Neural cell (in vitro differentiated cells): Measurements from ENCODE around the gene COPB2. TPM values are rescaled to one million over a fixed set of nuclear protein-coding genes. Genes with fewer than 3 reads are reported as not detected.

Experiments
- H2AFZ ChIP-seq: fragments of 200-600, 300-800 bp; sonication (generic), shearing (Covaris generic); 2 replicates; pipeline ENCODE4 v1.6.0; 2014; ENCODE audit warnings: low read depth, mild to moderate bottlenecking, antibody characterized with exemption, low read length, moderate library complexity
- H3F3A ChIP-seq: fragments of 200-600 bp; shearing (Covaris generic); 2 replicates; pipeline ENCODE4 v1.6.1; 2016; ENCODE audit warnings: mild to moderate bottlenecking, moderate library complexity, mixed read lengths, antibody characterized with exemption, low read length; ENCODE audit not compliant: insufficient read depth, poor library complexity, severe bottlenecking
- H3K27ac ChIP-seq: fragments of 200-600, 300-800 bp; sonication (generic), shearing (Covaris generic); 2 replicates; pipeline ENCODE4 v1.5.1; 2014; ENCODE audit warnings: mild to moderate bottlenecking, low read length, moderate library complexity
- H3K27me3 ChIP-seq: fragments of 300-800, 200-600 bp; sonication (generic), shearing (Covaris generic); 2 replicates; pipeline ENCODE4 v1.6.0; 2014; ENCODE audit warnings: mild to moderate bottlenecking, low read depth, low read length, moderate library complexity; ENCODE audit not compliant: insufficient read depth
- H3K36me3 ChIP-seq: fragments of 300-800, 200-600 bp; sonication (generic), shearing (Covaris generic); 2 replicates; pipeline ENCODE4 v1.5.1; 2014; ENCODE audit warnings: mild to moderate bottlenecking, antibody characterized with exemption, low read length, moderate library complexity; ENCODE audit not compliant: insufficient read depth
- H3K4me2 ChIP-seq: fragments of 300-800, 200-600 bp; sonication (generic), shearing (Covaris generic); 2 replicates; pipeline ENCODE4 v1.6.0; 2014; ENCODE audit warnings: mild to moderate bottlenecking, low read length
- H3K4me3 ChIP-seq: fragments of 300-800, 200-600 bp; sonication (generic), shearing (Covaris generic); 2 replicates; pipeline ENCODE4 v1.5.1; 2014; ENCODE audit warnings: mild to moderate bottlenecking, low read length, moderate library complexity
- H3K79me2 ChIP-seq: fragments of 200-600 bp; shearing (Covaris generic); replicated peaks from 2 replicates; pipeline ENCODE4 v1.6.0; 2014; ENCODE audit warnings: mild to moderate bottlenecking, low read length, moderate library complexity; ENCODE audit not compliant: insufficient read depth
- H3K9ac ChIP-seq: fragments of 300-800, 200-600 bp; sonication (generic), shearing (Covaris generic); 2 replicates; pipeline ENCODE4 v1.6.1; 2016; ENCODE audit warnings: mild to moderate bottlenecking, low read length, mixed read lengths
- H3K9me2 ChIP-seq: fragments of 200-600 bp; shearing (Covaris generic); 2 replicates; pipeline ENCODE4 v1.6.1; 2016; ENCODE audit warnings: mild to moderate bottlenecking, low read length, mixed read lengths; ENCODE audit not compliant: insufficient read depth
- H3K9me3 ChIP-seq: fragments of 200-600, 300-800 bp; sonication (generic), shearing (Covaris generic); 2 replicates; pipeline ENCODE4 v1.6.1; 2016; ENCODE audit warnings: mild to moderate bottlenecking, mixed run types, low read length, moderate library complexity, mixed read lengths
- H4K20me1 ChIP-seq: fragments of 200-600 bp; shearing (Covaris generic); 2 replicates; pipeline ENCODE4 v1.6.1; 2016; ENCODE audit warnings: mild to moderate bottlenecking, mixed run types; ENCODE audit not compliant: insufficient read depth
- CTCF ChIP-seq: fragments of 450-650 bp; IDR thresholded peaks from 2 replicates; pipeline ENCODE4 v1.5.1; 2014; ENCODE audit warnings: antibody characterized with exemption, mild to moderate bottlenecking, moderate library complexity; ENCODE audit not compliant: poor library complexity, severe bottlenecking
- EP300 ChIP-seq: fragments of 450-650 bp; conservative IDR thresholded peaks from 2 replicates; pipeline ENCODE4 v1.6.1; 2014; ENCODE audit warnings: antibody characterized with exemption, mild to moderate bottlenecking, moderate library complexity; ENCODE audit not compliant: poor library complexity, severe bottlenecking
- EZH2 ChIP-seq: fragments of 200-600, 300-800 bp; shearing (Covaris generic), sonication (generic); IDR thresholded peaks from 2 replicates; pipeline ENCODE4 v1.6.1; 2014; ENCODE audit warnings: antibody characterized with exemption, low read length, borderline replicate concordance, mild to moderate bottlenecking; ENCODE audit not compliant: insufficient read depth, poor library complexity, severe bottlenecking
- MXI1 ChIP-seq: fragments of 450-650 bp; conservative IDR thresholded peaks from 2 replicates; pipeline ENCODE4 v1.6.1; 2014; ENCODE audit warnings: antibody characterized with exemption, mild to moderate bottlenecking; ENCODE audit not compliant: poor library complexity, severe bottlenecking
- POLR2AphosphoS5 ChIP-seq: IDR thresholded peaks from 2 replicates; pipeline ENCODE4 v1.6.1; 2012
- RAD21 ChIP-seq: fragments of 450-650 bp; conservative IDR thresholded peaks from 2 replicates; pipeline ENCODE4 v1.6.1; 2014; ENCODE audit warnings: antibody characterized with exemption, mild to moderate bottlenecking, moderate library complexity
- SMC3 ChIP-seq: fragments of 450-650 bp; conservative IDR thresholded peaks from 2 replicates; pipeline ENCODE4 v1.6.1; 2014; ENCODE audit warnings: antibody characterized with exemption, mild to moderate bottlenecking, moderate library complexity; ENCODE audit not compliant: poor library complexity
- TAF1 ChIP-seq: IDR thresholded peaks from 2 replicates; pipeline ENCODE4 v1.6.1; 2012; ENCODE audit warnings: low read depth
- polyA plus RNA-seq: library from polyadenylated mRNA; depleted of rRNA; stranded (reverse); fragments of >200 nt; gene quantifications from 2 replicates; pipeline ENCODE4 v1.2.3, GENCODE V29; 2014
- TF ChIP-seq, protein P1 (sequence below): IDR thresholded peaks from 2 replicates; pipeline ENCODE4 v1.6.1; 2012; ENCODE audit warnings: borderline replicate concordance

COPB2 gene
- polyA plus RNA-seq, 1 donor from 2014 or later = 63.5 TPM

DNA sequence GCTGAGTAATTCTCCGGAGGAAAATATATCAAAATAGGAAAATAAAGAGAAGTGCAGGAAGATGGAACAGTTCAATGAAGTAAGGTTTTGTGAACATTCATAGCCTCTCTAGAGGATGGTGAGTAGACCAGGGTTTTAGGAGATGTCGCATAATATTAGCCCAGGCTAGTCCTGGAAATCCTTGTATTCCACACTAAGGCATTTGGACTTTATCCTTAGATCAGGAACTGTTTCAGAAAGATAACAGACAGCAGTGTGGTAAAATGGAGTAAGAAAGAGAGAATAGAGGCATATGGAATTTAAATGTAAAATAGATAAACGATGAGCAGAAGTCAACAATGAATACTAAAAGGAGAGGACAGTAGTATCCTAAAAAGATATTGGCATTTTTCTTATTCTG is 12.1 kb downstream of the COPB2 start:
- no peaks in the 10 kb centered on the region for H3K27me3 ChIP-seq
- H3K4me2 ChIP-seq = no peak overlapping the region
- no peaks in the 10 kb centered on the region for H3K9me2 ChIP-seq
- H3F3A ChIP-seq = no peaks in the 10 kb centered on the region
- H4K20me1 ChIP-seq = no peaks in the 10 kb centered on the region
- no peak overlapping the region for H2AFZ ChIP-seq
- H3K79me2 ChIP-seq = peaks cover 7% of the 10 kb centered on the region
- H3K9ac ChIP-seq = no peak overlapping the region
- H3K4me3 ChIP-seq = no peak overlapping the region
- no peak overlapping the region for H3K27ac ChIP-seq
- no peak for TF ChIP-seq SMC3
- no peak for TF ChIP-seq POLR2AphosphoS5
- no peak for TF ChIP-seq EP300
- TF ChIP-seq, protein P1, sequence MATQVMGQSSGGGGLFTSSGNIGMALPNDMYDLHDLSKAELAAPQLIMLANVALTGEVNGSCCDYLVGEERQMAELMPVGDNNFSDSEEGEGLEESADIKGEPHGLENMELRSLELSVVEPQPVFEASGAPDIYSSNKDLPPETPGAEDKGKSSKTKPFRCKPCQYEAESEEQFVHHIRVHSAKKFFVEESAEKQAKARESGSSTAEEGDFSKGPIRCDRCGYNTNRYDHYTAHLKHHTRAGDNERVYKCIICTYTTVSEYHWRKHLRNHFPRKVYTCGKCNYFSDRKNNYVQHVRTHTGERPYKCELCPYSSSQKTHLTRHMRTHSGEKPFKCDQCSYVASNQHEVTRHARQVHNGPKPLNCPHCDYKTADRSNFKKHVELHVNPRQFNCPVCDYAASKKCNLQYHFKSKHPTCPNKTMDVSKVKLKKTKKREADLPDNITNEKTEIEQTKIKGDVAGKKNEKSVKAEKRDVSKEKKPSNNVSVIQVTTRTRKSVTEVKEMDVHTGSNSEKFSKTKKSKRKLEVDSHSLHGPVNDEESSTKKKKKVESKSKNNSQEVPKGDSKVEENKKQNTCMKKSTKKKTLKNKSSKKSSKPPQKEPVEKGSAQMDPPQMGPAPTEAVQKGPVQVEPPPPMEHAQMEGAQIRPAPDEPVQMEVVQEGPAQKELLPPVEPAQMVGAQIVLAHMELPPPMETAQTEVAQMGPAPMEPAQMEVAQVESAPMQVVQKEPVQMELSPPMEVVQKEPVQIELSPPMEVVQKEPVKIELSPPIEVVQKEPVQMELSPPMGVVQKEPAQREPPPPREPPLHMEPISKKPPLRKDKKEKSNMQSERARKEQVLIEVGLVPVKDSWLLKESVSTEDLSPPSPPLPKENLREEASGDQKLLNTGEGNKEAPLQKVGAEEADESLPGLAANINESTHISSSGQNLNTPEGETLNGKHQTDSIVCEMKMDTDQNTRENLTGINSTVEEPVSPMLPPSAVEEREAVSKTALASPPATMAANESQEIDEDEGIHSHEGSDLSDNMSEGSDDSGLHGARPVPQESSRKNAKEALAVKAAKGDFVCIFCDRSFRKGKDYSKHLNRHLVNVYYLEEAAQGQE = no peak
- TF ChIP-seq RAD21 = no peak
- no peak for TF ChIP-seq TAF1
- TF ChIP-seq MXI1 = no peak
- no peak for TF ChIP-seq EZH2
- no peak for TF ChIP-seq CTCF
- H3K36me3 ChIP-seq = peaks cover 22% of the 10 kb centered on the region
- H3K9me3 ChIP-seq = no peaks in the 10 kb centered on the region

DNA sequence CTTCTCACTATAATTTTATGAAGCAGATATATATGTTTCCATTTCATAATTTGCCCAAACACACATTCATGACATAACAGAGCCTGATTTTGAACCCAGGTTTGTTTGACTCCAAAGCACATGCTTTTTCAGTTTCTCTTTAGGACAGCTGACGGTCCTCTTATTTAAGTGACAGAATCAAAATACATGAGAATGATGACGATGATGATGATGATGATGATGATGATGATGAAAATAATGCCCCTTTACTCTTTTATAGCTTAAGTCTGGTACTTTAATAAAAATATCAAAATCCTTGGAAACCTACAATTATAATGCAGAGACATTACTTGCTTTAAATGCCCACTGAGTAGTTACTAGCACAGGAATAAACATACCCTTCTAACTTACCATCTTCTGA is 15.3 kb downstream of the COPB2 start:
- Histone ChIP-seq H2AFZ (no peak overlapping the region), H3K27ac (no peak overlapping the region), H3K9ac (no peak overlapping the region), H3K9me2 (no peaks in the 10 kb centered on the region), H3F3A (no peaks in the 10 kb centered on the region), H3K36me3 (peaks cover 27% of the 10 kb centered on the region), H3K9me3 (no peaks in the 10 kb centered on the region), H4K20me1 (no peaks in the 10 kb centered on the region), H3K4me3 (no peak overlapping the region), H3K4me2 (no peak overlapping the region), H3K27me3 (no peaks in the 10 kb centered on the region), H3K79me2 (no peaks in the 10 kb centered on the region)
- no peak for TF ChIP-seq SMC3
- TF ChIP-seq, protein P1 = no peak
- TF ChIP-seq TAF1 = no peak
- no peak for TF ChIP-seq POLR2AphosphoS5
- TF ChIP-seq RAD21 = no peak
- TF ChIP-seq EZH2 = no peak
- no peak for TF ChIP-seq CTCF
- no peak for TF ChIP-seq MXI1
- no peak for TF ChIP-seq EP300
